GM23338 (cell line): ENCODE results near the gene RHOBTB3. TPM values are rescaled to one million over a fixed set of nuclear protein-coding genes. Genes with fewer than 3 reads are reported as not detected.
A peak's percentile ranks its signal among the peaks of the same experiment; 100 is the strongest.

Experiments
- ATAC-seq: fragments of 200-7000 bp; cut with Tn5 transposase; 3 replicates; pipeline ENCODE4 v1.9.1; 2020
- DNase-seq: peaks from one replicate; pipeline ENCODE4 v3.0.0-alpha.2; 2015; ENCODE audit warnings: low spot score
- H2AFZ ChIP-seq: fragments of 200-600 bp; sonication (generic); 2 replicates; pipeline ENCODE4 v1.8.0; 2016; ENCODE audit warnings: antibody characterized with exemption, mild to moderate bottlenecking, moderate library complexity
- H3F3A ChIP-seq: fragments of 200-600 bp; sonication (generic); replicated peaks from 2 replicates; pipeline ENCODE4 v1.8.0; 2017; ENCODE audit warnings: antibody characterized with exemption, mixed run types, low read depth
- H3K27ac ChIP-seq: fragments of 200-600 bp; sonication (generic); 2 replicates; pipeline ENCODE4 v1.6.1; 2016; ENCODE audit warnings: low read depth
- H3K27me3 ChIP-seq: fragments of 200-600 bp; sonication (generic); 2 replicates; pipeline ENCODE4 v1.8.0; 2016; ENCODE audit warnings: mild to moderate bottlenecking, mixed run types, moderate library complexity; ENCODE audit not compliant: insufficient read depth
- H3K36me3 ChIP-seq: fragments of 200-600 bp; sonication (generic); 2 replicates; pipeline ENCODE4 v1.8.0; 2016; ENCODE audit warnings: mild to moderate bottlenecking; ENCODE audit not compliant: insufficient read depth
- H3K4me1 ChIP-seq: fragments of 200-600 bp; sonication (generic); 2 replicates; pipeline ENCODE4 v1.8.0; 2016; ENCODE audit warnings: mild to moderate bottlenecking, moderate library complexity; ENCODE audit not compliant: insufficient read depth
- H3K4me2 ChIP-seq: fragments of 200-600 bp; sonication (generic); 2 replicates; pipeline ENCODE4 v1.7.1; 2017; ENCODE audit warnings: mixed run types
- H3K4me3 ChIP-seq: fragments of 200-600 bp; sonication (generic); 2 replicates; pipeline ENCODE4 v1.6.1; 2016; ENCODE audit warnings: mixed run types
- H3K79me2 ChIP-seq: fragments of 200-600 bp; sonication (generic); replicated peaks from 2 replicates; pipeline ENCODE4 v1.8.0; 2017; ENCODE audit warnings: mild to moderate bottlenecking; ENCODE audit not compliant: insufficient read depth
- H3K9me2 ChIP-seq: fragments of 200-600 bp; sonication (generic); 2 replicates; pipeline ENCODE4 v1.8.0; 2017; ENCODE audit not compliant: insufficient read depth
- H4K20me1 ChIP-seq: fragments of 200-600 bp; sonication (generic); replicated peaks from 2 replicates; pipeline ENCODE4 v1.8.0; 2017; ENCODE audit warnings: mild to moderate bottlenecking; ENCODE audit not compliant: insufficient read depth
- H3K27ac Mint-ChIP-seq: 2 replicates; pipeline ENCODE4 v1.8.0; 2020; ENCODE audit warnings: inconsistent platforms, mild to moderate bottlenecking, moderate library complexity, mixed read lengths
- H3K27me3 Mint-ChIP-seq: 3 replicates; pipeline ENCODE4 v1.8.0; 2022; ENCODE audit warnings: low read depth, mild to moderate bottlenecking, moderate library complexity, mixed read lengths, inconsistent platforms; ENCODE audit not compliant: insufficient read depth, poor library complexity
- H3K36me3 Mint-ChIP-seq: 3 replicates; pipeline ENCODE4 v1.8.0; 2021; ENCODE audit warnings: low read depth, mild to moderate bottlenecking, inconsistent platforms, moderate library complexity, mixed read lengths
- H3K4me1 Mint-ChIP-seq: 3 replicates; pipeline ENCODE4 v1.8.0; 2020; ENCODE audit warnings: mild to moderate bottlenecking, inconsistent platforms, mixed read lengths
- H3K4me3 Mint-ChIP-seq: 3 replicates; pipeline ENCODE4 v1.8.0; 2021; ENCODE audit warnings: moderate library complexity, mild to moderate bottlenecking, inconsistent platforms, mixed read lengths
- H3K9me3 Mint-ChIP-seq: 3 replicates; pipeline ENCODE4 v1.8.0; 2020; ENCODE audit warnings: moderate library complexity, mild to moderate bottlenecking, inconsistent platforms, mixed read lengths
- CREB1 ChIP-seq: fragments of 250-450 bp; sonication (Bioruptor Pico); IDR thresholded peaks from 2 replicates; pipeline ENCODE4 v1.5.0; 2020; ENCODE audit warnings: low read depth, mild to moderate bottlenecking, moderate library complexity
- EZH2 ChIP-seq: fragments of 200-600 bp; sonication (generic); IDR thresholded peaks from one replicate; pipeline ENCODE4 v1.8.0; 2017; ENCODE audit warnings: antibody characterized with exemption, mild to moderate bottlenecking, low read depth; ENCODE audit not compliant: unreplicated experiment
- EZH2phosphoT487 ChIP-seq: fragments of 200-600 bp; sonication (generic); IDR thresholded peaks from one replicate; pipeline ENCODE4 v1.8.1; 2018; ENCODE audit warnings: antibody characterized with exemption; ENCODE audit not compliant: unreplicated experiment
- JUNB ChIP-seq: IDR thresholded peaks from one replicate; pipeline ENCODE4 v1.6.1; 2016; ENCODE audit warnings: antibody characterized with exemption; ENCODE audit not compliant: unreplicated experiment
- NANOG ChIP-seq: IDR thresholded peaks from 2 replicates; pipeline ENCODE4 v1.6.1; 2016; ENCODE audit warnings: antibody characterized with exemption, borderline replicate concordance
- POLR2AphosphoS5 ChIP-seq: IDR thresholded peaks from 2 replicates; pipeline ENCODE4 v1.6.1; 2016; ENCODE audit warnings: antibody characterized with exemption, low read depth
- STAT1 ChIP-seq: IDR thresholded peaks from one replicate; pipeline ENCODE4 v1.6.1; 2016; ENCODE audit warnings: antibody characterized with exemption; ENCODE audit not compliant: unreplicated experiment
- ZNF114 ChIP-seq: fragments of 250-450 bp; sonication (Bioruptor Pico); IDR thresholded peaks from 2 replicates; pipeline ENCODE4 v1.5.0; 2020; ENCODE audit warnings: mild to moderate bottlenecking, moderate library complexity
- ZNF331 ChIP-seq: fragments of 250-450 bp; sonication (Bioruptor Pico); IDR thresholded peaks from 2 replicates; pipeline ENCODE4 v1.5.0; 2020; ENCODE audit warnings: low read depth, mild to moderate bottlenecking, moderate library complexity
- polyA plus RNA-seq: library from polyadenylated mRNA; unstranded; fragments of >200 nt; fragmentation: Nextera tagmentation; extraction: Ambion mirVana; gene quantifications from 2 replicates; pipeline ENCODE4 v1.2.1, GENCODE V29; 2016
- total RNA-seq: library from RNA; depleted of rRNA; stranded (reverse); fragments of >200 nt; shearing (Covaris generic); gene quantifications from 2 replicates; pipeline ENCODE4 v1.2.3, GENCODE V29; 2014
- TF ChIP-seq, protein P1 (sequence below): IDR thresholded peaks from 2 replicates; pipeline ENCODE4 v1.6.1; 2016; ENCODE audit warnings: antibody characterized with exemption
- TF ChIP-seq, protein P2 (sequence below): IDR thresholded peaks from one replicate; pipeline ENCODE4 v1.6.1; 2018; ENCODE audit warnings: antibody characterized with exemption; ENCODE audit not compliant: unreplicated experiment
- TF ChIP-seq, protein P3 (sequence below), 2 experiments: fragments of 200-600 bp in 1 of 2; sonication (generic) in 1 of 2; conservative IDR thresholded peaks; 2 replicates each; pipeline versions ENCODE4 v1.5.1 to v1.6.1; 2016 to 2017; ENCODE audit warnings: antibody characterized with exemption in 2 of 2, low read depth in 2 of 2, mild to moderate bottlenecking in 2 of 2, moderate library complexity in 1 of 2

Gene RHOBTB3
- total and polyA plus RNA-seq, 2 experiments from 2014 or later: 10.0 to 13.4 TPM

DNA sequence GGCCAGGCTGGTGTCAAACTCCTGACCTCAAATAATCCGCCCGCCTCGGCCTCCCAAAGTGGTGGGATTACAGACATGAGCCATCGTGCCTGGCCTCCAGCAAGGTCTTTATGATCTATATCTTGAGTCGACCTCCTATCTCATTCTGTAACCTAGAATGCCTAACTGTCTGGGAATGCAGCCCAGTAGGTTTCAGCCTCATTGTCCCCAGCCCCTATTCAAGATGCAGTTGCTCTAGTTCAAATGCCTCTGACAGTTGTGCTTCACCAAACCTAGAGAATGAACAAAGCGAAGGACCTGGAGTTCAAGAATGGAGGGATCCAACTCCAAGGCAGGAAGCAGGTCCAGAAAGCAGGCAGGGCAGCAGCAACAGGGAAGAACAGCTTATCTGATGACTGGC lies 60.6 kb downstream of the RHOBTB3 start:
- TF ChIP-seq, protein P1, sequence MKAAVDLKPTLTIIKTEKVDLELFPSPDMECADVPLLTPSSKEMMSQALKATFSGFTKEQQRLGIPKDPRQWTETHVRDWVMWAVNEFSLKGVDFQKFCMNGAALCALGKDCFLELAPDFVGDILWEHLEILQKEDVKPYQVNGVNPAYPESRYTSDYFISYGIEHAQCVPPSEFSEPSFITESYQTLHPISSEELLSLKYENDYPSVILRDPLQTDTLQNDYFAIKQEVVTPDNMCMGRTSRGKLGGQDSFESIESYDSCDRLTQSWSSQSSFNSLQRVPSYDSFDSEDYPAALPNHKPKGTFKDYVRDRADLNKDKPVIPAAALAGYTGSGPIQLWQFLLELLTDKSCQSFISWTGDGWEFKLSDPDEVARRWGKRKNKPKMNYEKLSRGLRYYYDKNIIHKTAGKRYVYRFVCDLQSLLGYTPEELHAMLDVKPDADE: no peak
- TF ChIP-seq POLR2AphosphoS5: no peak
- TF ChIP-seq EZH2phosphoT487: no peak
- TF ChIP-seq CREB1: no peak
- no peak for TF ChIP-seq STAT1
- no peak for TF ChIP-seq NANOG
- Histone ChIP-seq H3K9me2 (no peaks in the 10 kb centered on the region), H3F3A (no peaks in the 10 kb centered on the region), H3K4me3 (no peak overlapping the region), H2AFZ (no peak overlapping the region), H3K27me3 (no peaks in the 10 kb centered on the region), H3K36me3 (no peaks in the 10 kb centered on the region), H3K4me2 (no peak overlapping the region), H3K27ac (no peak overlapping the region), H4K20me1 (no peaks in the 10 kb centered on the region), H3K4me1 (no peaks in the 10 kb centered on the region), H3K79me2 (no peaks in the 10 kb centered on the region)
- Mint-ChIP-seq H3K36me3 (no peaks in the 10 kb centered on the region), H3K9me3 (no peaks in the 10 kb centered on the region), H3K27ac (no peak overlapping the region), H3K4me3 (no peak overlapping the region), H3K4me1 (no peaks in the 10 kb centered on the region), H3K27me3 (no peaks in the 10 kb centered on the region)
- DNase-seq (no peak), ATAC-seq (no peak)

DNA sequence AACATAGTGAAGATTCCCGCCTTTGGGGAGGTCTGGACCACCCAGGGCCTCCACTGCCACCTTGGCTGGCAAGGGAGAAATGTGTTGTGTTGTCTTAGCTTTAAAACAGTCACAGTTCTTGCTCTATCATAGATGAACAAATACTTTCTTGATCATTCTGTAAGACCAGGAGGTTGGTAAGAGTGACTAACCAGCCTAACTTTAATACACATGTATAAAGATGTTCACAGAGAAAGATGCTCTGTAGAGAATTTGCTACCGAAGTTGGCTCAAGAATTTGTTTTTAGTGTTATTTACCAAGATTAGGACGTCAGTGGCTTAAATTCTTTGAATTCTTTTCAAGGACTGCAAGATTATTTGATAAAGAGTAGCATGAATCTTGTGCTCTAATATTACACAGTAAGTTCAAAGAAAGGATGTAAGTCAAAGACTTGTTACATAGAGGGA lies 63.0 kb downstream of the RHOBTB3 start:
- no peak for TF ChIP-seq EZH2
- no peak for TF ChIP-seq POLR2AphosphoS5
- TF ChIP-seq, protein P2, sequence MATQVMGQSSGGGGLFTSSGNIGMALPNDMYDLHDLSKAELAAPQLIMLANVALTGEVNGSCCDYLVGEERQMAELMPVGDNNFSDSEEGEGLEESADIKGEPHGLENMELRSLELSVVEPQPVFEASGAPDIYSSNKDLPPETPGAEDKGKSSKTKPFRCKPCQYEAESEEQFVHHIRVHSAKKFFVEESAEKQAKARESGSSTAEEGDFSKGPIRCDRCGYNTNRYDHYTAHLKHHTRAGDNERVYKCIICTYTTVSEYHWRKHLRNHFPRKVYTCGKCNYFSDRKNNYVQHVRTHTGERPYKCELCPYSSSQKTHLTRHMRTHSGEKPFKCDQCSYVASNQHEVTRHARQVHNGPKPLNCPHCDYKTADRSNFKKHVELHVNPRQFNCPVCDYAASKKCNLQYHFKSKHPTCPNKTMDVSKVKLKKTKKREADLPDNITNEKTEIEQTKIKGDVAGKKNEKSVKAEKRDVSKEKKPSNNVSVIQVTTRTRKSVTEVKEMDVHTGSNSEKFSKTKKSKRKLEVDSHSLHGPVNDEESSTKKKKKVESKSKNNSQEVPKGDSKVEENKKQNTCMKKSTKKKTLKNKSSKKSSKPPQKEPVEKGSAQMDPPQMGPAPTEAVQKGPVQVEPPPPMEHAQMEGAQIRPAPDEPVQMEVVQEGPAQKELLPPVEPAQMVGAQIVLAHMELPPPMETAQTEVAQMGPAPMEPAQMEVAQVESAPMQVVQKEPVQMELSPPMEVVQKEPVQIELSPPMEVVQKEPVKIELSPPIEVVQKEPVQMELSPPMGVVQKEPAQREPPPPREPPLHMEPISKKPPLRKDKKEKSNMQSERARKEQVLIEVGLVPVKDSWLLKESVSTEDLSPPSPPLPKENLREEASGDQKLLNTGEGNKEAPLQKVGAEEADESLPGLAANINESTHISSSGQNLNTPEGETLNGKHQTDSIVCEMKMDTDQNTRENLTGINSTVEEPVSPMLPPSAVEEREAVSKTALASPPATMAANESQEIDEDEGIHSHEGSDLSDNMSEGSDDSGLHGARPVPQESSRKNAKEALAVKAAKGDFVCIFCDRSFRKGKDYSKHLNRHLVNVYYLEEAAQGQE: no peak
- no peak for TF ChIP-seq CREB1
- no peak for TF ChIP-seq NANOG
- TF ChIP-seq JUNB: no peak
- TF ChIP-seq, protein P3, sequence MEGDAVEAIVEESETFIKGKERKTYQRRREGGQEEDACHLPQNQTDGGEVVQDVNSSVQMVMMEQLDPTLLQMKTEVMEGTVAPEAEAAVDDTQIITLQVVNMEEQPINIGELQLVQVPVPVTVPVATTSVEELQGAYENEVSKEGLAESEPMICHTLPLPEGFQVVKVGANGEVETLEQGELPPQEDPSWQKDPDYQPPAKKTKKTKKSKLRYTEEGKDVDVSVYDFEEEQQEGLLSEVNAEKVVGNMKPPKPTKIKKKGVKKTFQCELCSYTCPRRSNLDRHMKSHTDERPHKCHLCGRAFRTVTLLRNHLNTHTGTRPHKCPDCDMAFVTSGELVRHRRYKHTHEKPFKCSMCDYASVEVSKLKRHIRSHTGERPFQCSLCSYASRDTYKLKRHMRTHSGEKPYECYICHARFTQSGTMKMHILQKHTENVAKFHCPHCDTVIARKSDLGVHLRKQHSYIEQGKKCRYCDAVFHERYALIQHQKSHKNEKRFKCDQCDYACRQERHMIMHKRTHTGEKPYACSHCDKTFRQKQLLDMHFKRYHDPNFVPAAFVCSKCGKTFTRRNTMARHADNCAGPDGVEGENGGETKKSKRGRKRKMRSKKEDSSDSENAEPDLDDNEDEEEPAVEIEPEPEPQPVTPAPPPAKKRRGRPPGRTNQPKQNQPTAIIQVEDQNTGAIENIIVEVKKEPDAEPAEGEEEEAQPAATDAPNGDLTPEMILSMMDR (conservative IDR thresholded peaks at IDR 0.05; ENCODE audit: low read depth in 2 of 2): no peak
- TF ChIP-seq EZH2phosphoT487: no peak
- no peak for TF ChIP-seq ZNF114 (CRISPR knock-in tag)
- no peak for TF ChIP-seq STAT1
- TF ChIP-seq ZNF331 (CRISPR knock-in tag): no peak
- TF ChIP-seq, protein P1: no peak
- Histone ChIP-seq H3K4me1 (no peaks in the 10 kb centered on the region), H4K20me1 (no peaks in the 10 kb centered on the region), H2AFZ (no peak overlapping the region), H3K36me3 (no peaks in the 10 kb centered on the region), H3K9me2 (no peaks in the 10 kb centered on the region; the same call in 1 of the 2 replicates), H3K4me3 (no peak overlapping the region), H3K79me2 (no peaks in the 10 kb centered on the region), H3K4me2 (no peak overlapping the region), H3F3A (no peaks in the 10 kb centered on the region), H3K27ac (no peak overlapping the region), H3K27me3 (no peaks in the 10 kb centered on the region)
- DNase-seq (no peak), ATAC-seq (0 out of 3 replicates have a peak, but pooled peaks have one; percentile 30)
- Mint-ChIP-seq H3K27me3 (no peaks in the 10 kb centered on the region), H3K36me3 (no peaks in the 10 kb centered on the region), H3K4me3 (no peak overlapping the region), H3K27ac (no peak overlapping the region), H3K4me1 (no peaks in the 10 kb centered on the region), H3K9me3 (no peaks in the 10 kb centered on the region)
